Measurements from ENCODE around the gene OR2T35.

OR2T35 gene

DNA sequence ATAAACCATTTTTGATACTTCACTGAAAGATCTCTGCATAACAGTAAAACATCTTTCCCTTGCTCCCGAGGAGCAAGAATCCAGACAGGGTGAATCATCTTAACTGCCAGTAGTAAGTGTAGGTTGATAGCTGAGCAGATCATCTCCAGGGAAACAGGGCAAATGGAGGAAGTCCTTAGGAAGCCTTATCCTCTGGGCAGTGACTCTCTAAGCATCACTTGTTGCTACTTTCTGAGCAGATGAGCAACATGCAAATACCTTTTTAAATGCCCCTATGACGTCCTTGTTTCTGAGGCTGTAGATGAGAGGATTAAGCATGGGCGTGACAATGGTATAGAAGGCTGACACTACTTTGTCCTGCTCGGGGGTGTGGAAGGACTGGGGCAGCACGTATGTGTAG lies 19.1 kb downstream of the OR2T35 start:
- no peak for DNase-seq

DNA sequence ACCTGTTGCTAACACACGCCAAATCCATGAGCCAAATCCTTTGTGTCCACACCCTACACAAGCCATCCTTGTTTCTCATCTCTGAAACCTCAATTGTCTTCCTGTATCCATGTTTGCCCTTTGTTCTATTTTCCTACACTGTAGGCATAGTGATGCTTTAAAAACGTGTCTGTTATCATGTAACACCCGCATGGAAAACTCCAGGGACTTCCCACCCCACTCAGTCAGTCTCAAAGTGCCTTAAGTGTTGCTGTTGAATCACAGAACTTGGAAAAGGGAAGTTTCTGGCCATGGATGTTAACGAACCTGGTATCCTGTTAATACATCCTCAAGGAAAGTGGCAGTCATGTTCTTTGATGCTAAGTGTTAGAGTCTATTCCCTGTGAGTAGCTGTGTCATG lies 19.9 kb downstream of the OR2T35 start:
- no peak for DNase-seq

DNA sequence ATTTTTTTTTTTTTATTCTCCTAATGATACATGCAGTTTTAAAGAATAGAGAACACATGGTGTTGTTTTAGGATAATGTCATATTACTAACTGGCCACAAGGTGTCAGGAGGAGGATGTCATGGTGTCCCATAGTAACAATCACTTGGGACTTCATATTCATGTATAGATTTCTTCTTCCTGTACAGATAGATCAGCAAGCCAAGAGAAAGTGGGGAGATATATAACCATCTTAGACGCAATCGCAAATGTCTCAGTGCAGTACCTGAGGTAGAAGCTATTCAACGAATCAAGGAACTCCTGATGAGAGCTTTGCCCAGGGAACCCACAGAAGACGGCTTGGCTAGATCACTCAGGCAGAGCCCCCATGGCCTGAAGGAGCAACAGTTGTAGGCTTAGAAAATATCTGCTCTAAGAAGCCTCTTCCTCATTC lies 22.5 kb downstream of the OR2T35 start:
- no peak for DNase-seq

DNA sequence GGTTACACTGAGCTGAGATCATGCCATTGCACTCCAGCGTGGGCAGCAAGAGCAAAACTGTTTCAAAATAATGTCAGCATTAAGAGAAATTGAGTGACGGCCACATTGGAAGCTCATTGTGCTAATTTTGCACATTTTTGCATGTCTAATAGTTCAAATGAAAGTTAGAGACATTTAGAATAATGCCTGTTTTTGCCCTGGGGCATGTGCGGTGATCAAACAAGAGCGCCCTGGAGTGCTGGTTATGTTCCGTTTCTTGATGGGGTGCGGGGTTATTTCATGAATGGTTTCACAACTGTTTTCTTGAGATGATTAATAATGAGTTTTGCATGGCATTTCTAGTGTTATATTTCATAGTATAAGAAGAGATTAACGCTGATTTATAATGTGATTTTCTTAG lies 23.3 kb downstream of the OR2T35 start:
- no peak for DNase-seq

DNA sequence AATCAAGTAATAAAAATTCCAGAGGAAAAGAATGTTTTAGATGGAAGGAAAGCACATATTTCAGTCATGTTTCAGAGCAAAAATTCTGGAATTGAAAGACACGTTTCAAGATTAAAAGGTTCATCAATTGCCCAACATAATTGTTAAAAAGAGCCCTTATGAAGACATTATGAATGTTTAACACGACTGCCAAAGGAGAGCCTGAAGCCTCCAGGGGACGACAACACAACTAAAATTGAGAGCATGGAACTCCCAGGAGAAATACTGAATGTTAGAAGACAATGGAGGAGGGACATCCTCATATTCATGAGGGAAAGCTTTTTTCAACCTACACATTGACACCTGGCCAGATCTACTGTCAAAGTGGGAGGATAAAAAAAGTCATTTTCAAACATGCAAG lies 26.2 kb downstream of the OR2T35 start:
- DNase-seq = peak; percentile 71

DNA sequence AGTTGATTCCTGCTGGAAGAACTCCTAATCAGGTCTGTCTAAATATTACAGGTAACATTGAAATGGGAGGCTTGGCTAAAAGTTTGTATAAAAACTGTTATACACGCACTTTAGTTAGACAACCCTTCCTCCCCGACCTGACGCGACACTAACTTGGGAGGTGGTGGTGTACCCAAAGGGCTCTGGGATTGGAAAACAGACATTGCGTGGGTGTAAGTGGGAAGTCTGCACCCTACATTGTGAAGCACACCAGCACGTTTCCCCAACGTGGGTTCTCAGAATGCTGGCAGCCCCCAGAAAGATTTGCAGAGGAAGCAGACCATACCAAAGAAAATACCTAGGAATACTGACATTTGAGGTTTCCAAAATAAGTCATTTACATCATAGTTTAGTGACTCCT lies 27.0 kb downstream of the OR2T35 start:
- no peak for DNase-seq

DNA sequence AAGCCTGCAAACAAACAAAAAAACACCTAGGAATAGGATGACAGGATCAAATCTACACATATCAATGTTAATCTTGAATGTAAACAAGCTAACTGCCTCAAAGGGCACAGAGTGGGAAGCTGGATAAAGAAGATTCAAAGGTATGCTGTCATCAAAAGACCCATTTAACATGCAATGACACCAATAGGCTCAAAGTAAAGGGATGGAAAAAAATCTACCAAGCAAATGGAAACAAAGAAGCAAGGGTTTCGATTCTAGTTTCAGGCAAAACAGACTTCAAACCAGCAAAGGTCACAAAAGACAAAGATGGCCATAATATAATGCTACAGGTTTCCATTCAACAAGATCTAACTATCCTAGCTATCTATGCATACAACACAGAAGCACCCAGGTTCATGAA lies 31.3 kb downstream of the OR2T35 start:
- no peak for DNase-seq

DNA sequence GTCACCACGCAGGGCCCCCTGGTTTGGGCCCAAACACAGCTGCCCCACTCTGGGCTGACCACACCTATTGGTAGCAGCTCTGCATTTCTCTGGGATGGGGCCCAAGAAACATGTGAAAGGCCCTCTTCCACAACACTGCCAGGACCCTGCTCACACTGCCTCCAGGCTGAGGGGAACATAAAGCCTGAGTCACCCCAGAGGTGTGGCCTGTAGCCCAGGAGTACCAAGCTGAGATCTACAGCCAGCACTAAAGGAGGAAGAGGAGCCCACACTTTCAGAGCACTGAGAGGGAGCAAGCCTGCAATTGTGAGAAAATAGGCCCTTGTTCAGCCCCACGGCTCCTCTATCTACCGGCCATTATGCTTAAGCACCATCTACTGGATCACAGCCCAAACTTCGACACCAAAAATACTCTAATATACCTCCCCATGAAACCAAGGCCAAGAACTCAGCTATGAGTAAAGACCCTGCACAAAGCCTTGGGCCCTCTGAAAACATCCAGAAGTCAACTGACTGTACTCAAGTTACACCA lies 33.1 kb downstream of the OR2T35 start:
- no peak for DNase-seq

DNA sequence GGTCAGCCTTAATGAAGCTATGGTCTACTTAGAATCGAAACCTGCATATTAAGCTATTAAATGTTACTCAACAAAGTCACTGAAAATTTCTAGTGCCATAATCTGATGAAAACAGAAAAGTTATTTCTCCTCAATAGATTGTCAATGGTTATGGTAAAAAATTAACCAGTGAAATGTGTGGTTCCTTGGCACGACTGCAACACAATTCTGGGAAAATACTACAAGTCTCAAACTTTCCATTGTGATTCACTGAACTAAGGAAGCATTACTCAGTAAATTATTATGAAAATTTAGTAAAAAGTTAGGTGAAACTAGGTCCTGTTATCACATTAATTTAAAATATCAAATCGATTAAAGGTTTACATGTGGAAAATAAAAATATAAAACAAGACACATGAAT lies 34.8 kb downstream of the OR2T35 start:
- no peak for DNase-seq

DNA sequence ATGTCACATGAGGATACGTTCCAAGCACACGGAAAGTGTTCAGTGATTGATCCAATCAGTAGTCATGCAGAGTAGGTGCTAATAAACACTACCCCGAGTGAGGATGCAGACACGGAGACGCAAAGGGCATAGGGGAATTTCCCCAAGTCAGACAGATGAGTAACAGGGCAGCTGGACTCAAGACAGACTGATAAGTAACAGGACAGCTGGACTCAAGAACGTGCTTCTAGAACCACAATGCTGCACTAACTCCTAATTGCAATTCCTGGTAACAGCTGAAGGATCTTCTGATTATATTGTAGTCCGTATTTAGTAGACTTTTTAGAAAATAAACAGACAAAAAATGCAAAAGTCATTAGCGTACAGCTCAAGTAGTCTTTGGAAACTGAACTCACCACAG lies 45.7 kb downstream of the OR2T35 start:
- DNase-seq = no peak

DNA sequence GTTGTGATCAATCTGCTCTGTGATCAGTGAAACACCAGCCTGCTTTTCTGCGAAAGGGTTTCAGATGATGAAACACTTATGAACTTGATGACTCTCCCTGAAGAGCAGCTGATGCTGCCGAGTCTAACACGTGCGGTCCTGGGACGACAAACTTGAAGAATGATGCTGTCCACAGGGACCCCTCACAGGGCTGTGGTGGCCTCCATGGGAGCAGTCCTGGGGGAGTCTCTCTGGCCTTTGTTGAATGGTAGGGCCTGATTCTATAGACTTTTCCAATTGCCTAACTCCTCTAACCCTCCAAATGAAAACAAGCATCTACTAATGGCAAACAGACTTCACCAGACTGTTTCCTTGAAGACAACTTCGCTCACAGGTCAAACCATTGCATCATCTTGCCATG lies 47.5 kb downstream of the OR2T35 start, which contains the start of gene OR2T10:
Gene OR2T10 (minus strand): TSS at position 112 of the 400 bp plus-strand sequence. CDS start 3,932 bp downstream, outside the sequence.
- no peak for DNase-seq

DNA sequence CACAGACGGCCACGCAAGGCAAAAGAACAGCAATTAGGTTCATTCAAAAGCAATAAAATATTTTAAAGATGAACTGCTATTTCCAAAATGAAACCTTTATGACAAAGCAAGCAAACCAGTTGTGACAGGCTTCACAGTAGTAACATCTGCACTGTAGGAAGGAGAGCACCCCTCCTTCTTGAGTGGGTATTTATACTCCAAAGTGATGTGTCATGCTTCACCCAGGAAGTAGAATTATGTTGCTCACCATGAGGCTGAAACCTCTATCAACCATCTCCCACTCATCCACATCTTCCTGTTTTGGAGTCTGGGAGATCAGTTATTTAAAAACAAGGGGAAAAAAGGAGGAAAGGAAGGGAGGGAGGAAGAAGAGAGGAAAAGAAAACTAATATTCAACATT lies 48.5 kb downstream of the OR2T35 start:
- DNase-seq = no peak

DNA sequence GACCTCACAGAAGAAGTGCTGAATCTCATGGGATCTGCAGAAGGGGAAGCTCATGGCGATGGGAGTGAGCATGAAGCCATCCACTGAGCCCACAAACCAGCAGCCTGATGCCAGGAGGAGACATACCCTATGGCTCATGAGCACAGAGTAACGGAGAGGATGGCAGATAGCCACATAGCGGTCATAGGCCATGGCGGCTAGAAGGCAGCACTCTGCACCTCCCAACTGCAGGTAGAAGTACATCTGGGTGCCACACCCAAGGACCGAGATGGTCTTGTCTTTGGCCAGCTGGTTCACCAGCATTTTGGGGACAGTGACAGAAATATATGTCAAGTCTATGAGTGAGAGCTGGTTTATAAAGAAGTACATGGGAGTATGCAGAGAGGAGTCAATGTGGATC lies 51.9 kb downstream of the OR2T35 start:
- no peak for DNase-seq

DNA sequence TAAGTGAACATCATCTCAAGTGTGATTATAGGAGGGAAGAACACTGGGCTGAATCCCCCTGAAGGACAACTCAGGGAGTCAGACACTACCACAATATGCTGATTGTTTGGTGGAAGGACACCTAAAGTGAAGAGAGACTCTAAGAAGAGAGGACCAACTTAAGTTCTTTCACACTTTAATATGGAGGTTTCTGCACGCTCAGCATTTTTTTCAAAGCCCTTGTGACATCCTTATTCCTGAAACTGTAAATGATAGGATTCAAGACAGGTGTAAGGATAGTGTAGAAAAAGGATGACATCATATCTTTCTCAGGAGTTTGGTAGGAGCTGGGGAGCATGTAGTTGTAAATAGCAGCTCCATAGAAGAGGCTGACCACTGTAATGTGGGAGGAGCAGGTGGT lies 52.4 kb downstream of the OR2T35 start:
- no peak for DNase-seq

DNA sequence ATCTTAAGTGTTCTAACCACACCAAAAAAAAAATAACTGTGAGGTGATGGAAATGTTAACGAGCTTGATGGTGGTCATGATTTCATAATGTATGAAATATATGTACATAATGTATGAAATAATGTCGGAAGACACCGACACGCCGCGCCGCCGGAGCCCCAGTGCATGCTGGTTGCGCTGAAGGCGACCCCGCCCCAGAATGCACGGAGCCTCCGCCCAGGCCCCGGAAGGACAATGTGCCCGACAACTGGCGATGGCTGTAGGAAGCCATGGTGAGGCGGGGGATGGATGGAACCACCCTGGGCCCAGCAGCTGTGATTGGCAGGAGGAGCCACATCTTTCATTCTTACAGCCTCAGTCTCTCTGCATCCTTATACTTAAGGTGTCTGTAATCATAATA lies 55.0 kb downstream of the OR2T35 start:
- no peak for DNase-seq

DNA sequence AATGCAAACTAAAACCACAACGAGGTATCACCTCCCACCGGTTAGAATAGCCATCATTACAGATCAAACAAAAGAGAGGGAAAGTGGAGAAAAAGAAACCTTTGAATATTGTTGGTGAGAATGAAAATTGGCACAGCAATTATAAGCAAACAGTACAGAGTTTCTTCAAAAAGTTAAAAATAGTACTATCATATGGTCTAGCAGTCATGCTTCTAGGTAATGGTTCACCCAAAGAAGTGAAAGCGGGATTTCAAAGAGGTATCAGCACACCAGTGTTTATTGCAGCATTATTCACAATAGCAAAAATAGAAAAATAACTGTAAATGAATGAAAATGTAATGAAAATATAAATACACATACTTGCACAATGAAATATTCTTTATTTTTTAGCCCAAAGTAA lies 55.7 kb downstream of the OR2T35 start:
- no peak for DNase-seq
